ENCODE measurements around the gene C1QBP. TPM values are rescaled to one million over a fixed set of nuclear protein-coding genes. Genes with fewer than 3 reads are reported as not detected.
"Not testable (repeated sequence)": the region's sequence is repeated elsewhere in the genome, so short reads cannot be mapped to it uniquely, and the experiment has no call there.

The C1QBP gene
- total RNA-seq, 1 donor, result 137 TPM

GRCh38 chr17:5443728-5444127, 4.8 kb upstream of the C1QBP start:
- Histone ChIP-seq H3K4me3 (ENCODE audit: insufficient read depth, low read length) (no peak overlapping the region), H3K36me3 (ENCODE audit: insufficient read depth, low read length) (peaks cover 55% of the 10 kb centered on the region), H2AFZ (ENCODE audit: low read length) (no peak overlapping the region), H4K20me1 (ENCODE audit: insufficient read depth, low read length) (no peaks in the 10 kb centered on the region), H3K4me1 (ENCODE audit: insufficient read depth, low read length) (peaks cover 6% of the 10 kb centered on the region), H3K9me3 (ENCODE audit: low read depth, low read length) (no peaks in the 10 kb centered on the region), H3K27ac (ENCODE audit: low read depth, low read length) (no peak overlapping the region), H3K79me2 (ENCODE audit: insufficient read depth, low read length) (peaks cover 5% of the 10 kb centered on the region), H3K27me3 (ENCODE audit: insufficient read depth, low read length) (no peaks in the 10 kb centered on the region), H3K4me2 (ENCODE audit: insufficient read depth, low read length) (no peak overlapping the region)
- TF ChIP-seq CTCF (IDR thresholded peaks at IDR 0.05; ENCODE audit: extremely low read depth, low read depth, low read length), result no peak
- DNase-seq (ENCODE audit: insufficient read length, low spot score, missing footprints), result no peak

GRCh38 chr17:5439446-5439764, 450 bp upstream of the C1QBP start:
- peaks cover 43% of the 10 kb centered on the region for H3K79me2 ChIP-seq (ENCODE audit: insufficient read depth, low read length)

GRCh38 chr17:5437721-5438317, 1.1 kb downstream of the C1QBP start:
- Histone ChIP-seq H2AFZ (ENCODE audit: low read length) (no peak overlapping the region), H3K27ac (ENCODE audit: low read depth, low read length) (peak overlapping the region; percentile 46), H3K36me3 (ENCODE audit: insufficient read depth, low read length) (peaks cover 47% of the 10 kb centered on the region), H4K20me1 (ENCODE audit: insufficient read depth, low read length) (peaks cover 8% of the 10 kb centered on the region), H3K79me2 (ENCODE audit: insufficient read depth, low read length) (peaks cover 41% of the 10 kb centered on the region), H3K9me3 (ENCODE audit: low read depth, low read length) (no peaks in the 10 kb centered on the region), H3K4me2 (ENCODE audit: insufficient read depth, low read length) (peak overlapping the region; percentile 97), H3K27me3 (ENCODE audit: insufficient read depth, low read length) (no peaks in the 10 kb centered on the region), H3K4me1 (ENCODE audit: insufficient read depth, low read length) (peaks cover 19% of the 10 kb centered on the region), H3K4me3 (ENCODE audit: insufficient read depth, low read length) (peak overlapping the region; percentile 96)
- peak; percentile 82 for DNase-seq (ENCODE audit: insufficient read length, low spot score, missing footprints)
- TF ChIP-seq CTCF (IDR thresholded peaks at IDR 0.05; ENCODE audit: extremely low read depth, low read depth, low read length), result no peak

More at GRCh38 chr17:5439446-5439764, 450 bp upstream of the C1QBP start:
- no peaks in the 10 kb centered on the region for H3K9me3 ChIP-seq (ENCODE audit: low read depth, low read length)
- H2AFZ ChIP-seq (ENCODE audit: low read length), result peak overlapping the region; percentile 90
- peak overlapping the region; percentile 97 for H3K4me2 ChIP-seq (ENCODE audit: insufficient read depth, low read length)
- no peak for TF ChIP-seq CTCF (IDR thresholded peaks at IDR 0.05; ENCODE audit: extremely low read depth, low read depth, low read length)
- H3K4me1 ChIP-seq (ENCODE audit: insufficient read depth, low read length), result peaks cover 19% of the 10 kb centered on the region
- no peaks in the 10 kb centered on the region for H3K27me3 ChIP-seq (ENCODE audit: insufficient read depth, low read length)
- peaks cover 45% of the 10 kb centered on the region for H3K36me3 ChIP-seq (ENCODE audit: insufficient read depth, low read length)
- DNase-seq (ENCODE audit: insufficient read length, low spot score, missing footprints), result no peak
- peaks cover 8% of the 10 kb centered on the region for H4K20me1 ChIP-seq (ENCODE audit: insufficient read depth, low read length)
- H3K4me3 ChIP-seq (ENCODE audit: insufficient read depth, low read length), result peak overlapping the region; percentile 96
- peak overlapping the region; percentile 46 for H3K27ac ChIP-seq (ENCODE audit: low read depth, low read length)

- peak overlapping the region; percentile 18 for H3K27ac ChIP-seq (ENCODE audit: low read depth, low read length)
- peaks cover 59% of the 10 kb centered on the region for H3K36me3 ChIP-seq (ENCODE audit: insufficient read depth, low read length)
- not testable (repeated sequence) for H2AFZ ChIP-seq (ENCODE audit: low read length); H3K9me3 ChIP-seq (ENCODE audit: low read depth, low read length); H3K27me3 ChIP-seq (ENCODE audit: insufficient read depth, low read length); H4K20me1 ChIP-seq (ENCODE audit: insufficient read depth, low read length); H3K4me3 ChIP-seq (ENCODE audit: insufficient read depth, low read length); DNase-seq (ENCODE audit: insufficient read length, low spot score, missing footprints); H3K4me2 ChIP-seq (ENCODE audit: insufficient read depth, low read length)
- H3K4me1 ChIP-seq (ENCODE audit: insufficient read depth, low read length), result peaks cover 19% of the 10 kb centered on the region
- H3K79me2 ChIP-seq (ENCODE audit: insufficient read depth, low read length), result peaks cover 41% of the 10 kb centered on the region
Measured at GRCh38 chr17:5435781-5436315, 3.1 kb downstream of the C1QBP start.
